Muscle layer of colon (tissue), 2 donors: ENCODE results near the gene BIRC2.
"Not testable (repeated sequence)": the region's sequence is repeated elsewhere in the genome, so short reads cannot be mapped to it uniquely, and the experiment has no call there.

ENCODE experiments used
- H3K27ac ChIP-seq: one replicate; pipeline ENCODE4 v1.7.0; 2013; ENCODE audit warnings: low read depth, mild to moderate bottlenecking, low read length, moderate library complexity
- H3K27me3 ChIP-seq, 2 donors: one replicate each; pipeline ENCODE4 v1.7.0; 2013; ENCODE audit warnings: low read length in 2 of 2, mild to moderate bottlenecking in 2 of 2; ENCODE audit not compliant: insufficient read depth in 2 of 2, control insufficient read depth in 1 of 2
- H3K36me3 ChIP-seq: one replicate; pipeline ENCODE4 v1.7.0; 2013; ENCODE audit warnings: mild to moderate bottlenecking, low read length; ENCODE audit not compliant: insufficient read depth
- H3K4me1 ChIP-seq: one replicate; pipeline ENCODE4 v1.7.0; 2013; ENCODE audit warnings: mild to moderate bottlenecking, low read length; ENCODE audit not compliant: insufficient read depth
- H3K4me3 ChIP-seq, 2 donors: one replicate each; pipeline ENCODE4 v1.7.0; 2013; ENCODE audit warnings: low read length in 2 of 2, low read depth in 1 of 2, mild to moderate bottlenecking in 1 of 2, moderate library complexity in 1 of 2
- H3K9ac ChIP-seq: one replicate; pipeline ENCODE4 v1.7.0; 2013; ENCODE audit warnings: low read length
- H3K9me3 ChIP-seq: one replicate; pipeline ENCODE4 v1.7.0; 2013; ENCODE audit warnings: mild to moderate bottlenecking, low read length
- donor health status: abdominal sarcoma.
- donor health status: Adenocarcinoma of cecum.

The BIRC2 gene

GRCh38 chr11:102346748-102347461 lies at the start of gene BIRC2:
TSS of gene BIRC2 (plus strand) at chr11:102347214. CDS start at chr11:102349855, 2,641 bp downstream.
- Histone ChIP-seq H3K4me1 (peaks cover 28% of the 10 kb centered on the region), H3K27ac (peak within 1 kb of the TSS; percentile 91), H3K9me3 (no peaks in the 10 kb centered on the region)

DNA sequence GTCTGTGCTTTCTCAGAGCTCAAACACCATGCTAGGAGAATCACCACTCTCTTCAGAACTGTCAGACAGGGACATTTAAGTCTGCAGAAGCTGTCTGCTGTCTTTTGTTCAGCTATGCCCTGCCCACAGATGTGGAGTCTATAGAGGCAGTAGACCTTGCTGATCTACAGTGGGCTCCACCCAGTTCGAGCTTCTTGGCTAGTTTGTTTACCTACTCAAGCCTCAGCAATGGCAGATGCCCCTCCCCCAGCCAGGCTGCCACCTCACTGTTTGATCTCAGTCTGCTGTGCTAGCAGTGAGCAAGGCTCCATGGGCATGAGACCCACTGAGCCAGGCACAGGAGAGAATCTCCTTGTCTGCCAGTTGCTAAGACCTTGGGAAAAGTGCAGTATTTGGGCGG lies 46.2 kb upstream of the BIRC2 start:
- H3K9me3 ChIP-seq, H3K4me3 ChIP-seq, H3K36me3 ChIP-seq, H3K27ac ChIP-seq, H3K27me3 ChIP-seq, H3K4me1 ChIP-seq, H3K9ac ChIP-seq: not testable (repeated sequence)

More at GRCh38 chr11:102346748-102347461, at the start of gene BIRC2:
- H3K27me3 ChIP-seq = no peaks in the 10 kb centered on the region
- H3K9ac ChIP-seq = peak within 1 kb of the TSS; percentile 80
- H3K36me3 ChIP-seq = no peaks in the 10 kb centered on the region
- H3K4me3 ChIP-seq = peak within 1 kb of the TSS; percentile 91

- no peak overlapping the region for H3K4me3 ChIP-seq
- H3K9me3 ChIP-seq = no peaks in the 10 kb centered on the region
- H3K27me3 ChIP-seq = no peaks in the 10 kb centered on the region
- no peaks in the 10 kb centered on the region for H3K36me3 ChIP-seq
- H3K27ac ChIP-seq = no peak overlapping the region
- no peak overlapping the region for H3K9ac ChIP-seq
- no peaks in the 10 kb centered on the region for H3K4me1 ChIP-seq
Observed at GRCh38 chr11:102302241-102302640, 44.8 kb upstream of the BIRC2 start.

DNA sequence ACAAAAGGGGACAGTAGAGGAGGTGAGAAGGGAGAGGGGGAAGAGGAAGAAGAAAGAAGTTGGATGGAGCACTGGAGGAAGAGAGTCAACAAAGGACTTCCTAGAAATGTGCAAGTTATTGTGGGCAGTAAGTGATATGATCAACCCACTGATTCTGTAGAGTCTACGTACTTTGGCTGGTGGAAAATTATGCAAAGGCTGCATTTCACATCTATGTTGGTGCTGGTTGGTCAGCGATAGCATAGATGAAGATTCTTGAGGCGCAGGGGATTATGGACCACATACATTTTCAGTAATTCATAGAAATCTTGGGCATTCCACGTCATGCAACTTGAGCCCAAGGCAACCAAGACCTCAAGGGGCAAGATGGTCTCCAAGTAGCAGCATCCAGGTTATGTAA lies 42.3 kb upstream of the BIRC2 start:
- H3K27ac ChIP-seq = no peak overlapping the region
- no peaks in the 10 kb centered on the region for H3K4me1 ChIP-seq
- H3K36me3 ChIP-seq = no peaks in the 10 kb centered on the region
- H3K4me3 ChIP-seq = no peak overlapping the region
- H3K9ac ChIP-seq = no peak overlapping the region
- no peaks in the 10 kb centered on the region for H3K9me3 ChIP-seq
- H3K27me3 ChIP-seq = no peaks in the 10 kb centered on the region

- Histone ChIP-seq H3K27me3 (no peaks in the 10 kb centered on the region), H3K27ac (no peak overlapping the region), H3K4me1 (no peaks in the 10 kb centered on the region), H3K4me3 (no peak overlapping the region), H3K9ac (no peak overlapping the region), H3K36me3 (no peaks in the 10 kb centered on the region), H3K9me3 (no peaks in the 10 kb centered on the region)
Observed at GRCh38 chr11:102305352-102306047, 41.5 kb upstream of the BIRC2 start.

DNA sequence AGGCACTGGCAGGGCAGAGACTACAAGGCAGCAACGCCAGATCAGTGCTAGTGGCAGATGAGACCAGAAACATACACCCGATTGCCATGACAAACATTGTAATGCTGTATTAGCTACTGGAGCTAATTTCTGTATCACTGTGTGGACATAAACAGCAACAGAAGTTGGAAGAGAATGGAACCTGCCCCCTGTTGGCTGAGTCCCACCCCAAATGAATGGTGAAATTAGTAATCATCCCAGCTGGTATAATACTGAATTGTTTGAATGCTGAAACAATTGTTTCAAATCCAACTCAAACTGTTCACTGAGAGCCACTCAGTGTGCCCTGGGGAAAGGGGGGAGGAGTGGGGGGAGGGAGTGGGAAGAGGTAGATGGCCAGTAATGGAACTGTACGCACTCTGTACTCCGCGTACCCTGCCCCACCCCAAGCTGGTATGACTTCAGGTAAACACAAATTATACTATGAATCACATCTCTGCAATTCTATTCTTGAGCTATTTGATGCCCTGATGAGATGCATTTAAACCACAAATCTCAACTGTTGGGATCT lies 40.9 kb upstream of the BIRC2 start:
- Histone ChIP-seq H3K9ac (no peak overlapping the region), H3K27me3 (no peaks in the 10 kb centered on the region), H3K4me1 (no peaks in the 10 kb centered on the region), H3K27ac (no peak overlapping the region), H3K4me3 (no peak overlapping the region), H3K36me3 (no peaks in the 10 kb centered on the region), H3K9me3 (no peaks in the 10 kb centered on the region)

- no peak overlapping the region for H3K27ac ChIP-seq
- no peaks in the 10 kb centered on the region for H3K36me3 ChIP-seq
- no peak overlapping the region for H3K4me3 ChIP-seq
- no peaks in the 10 kb centered on the region for H3K4me1 ChIP-seq
- H3K9ac ChIP-seq = no peak overlapping the region
- H3K27me3 ChIP-seq = no peaks in the 10 kb centered on the region
- no peaks in the 10 kb centered on the region for H3K9me3 ChIP-seq
Observed at GRCh38 chr11:102306817-102307726, 39.9 kb upstream of the BIRC2 start.

GRCh38 chr11:102307727-102308038 lies 39.3 kb upstream of the BIRC2 start:
- H3K4me1 ChIP-seq = no peaks in the 10 kb centered on the region
- H3K27ac ChIP-seq = no peak overlapping the region
- H3K36me3 ChIP-seq = no peaks in the 10 kb centered on the region
- H3K4me3 ChIP-seq = no peak overlapping the region
- H3K9me3 ChIP-seq = no peaks in the 10 kb centered on the region
- no peaks in the 10 kb centered on the region for H3K27me3 ChIP-seq
- H3K9ac ChIP-seq = no peak overlapping the region

DNA sequence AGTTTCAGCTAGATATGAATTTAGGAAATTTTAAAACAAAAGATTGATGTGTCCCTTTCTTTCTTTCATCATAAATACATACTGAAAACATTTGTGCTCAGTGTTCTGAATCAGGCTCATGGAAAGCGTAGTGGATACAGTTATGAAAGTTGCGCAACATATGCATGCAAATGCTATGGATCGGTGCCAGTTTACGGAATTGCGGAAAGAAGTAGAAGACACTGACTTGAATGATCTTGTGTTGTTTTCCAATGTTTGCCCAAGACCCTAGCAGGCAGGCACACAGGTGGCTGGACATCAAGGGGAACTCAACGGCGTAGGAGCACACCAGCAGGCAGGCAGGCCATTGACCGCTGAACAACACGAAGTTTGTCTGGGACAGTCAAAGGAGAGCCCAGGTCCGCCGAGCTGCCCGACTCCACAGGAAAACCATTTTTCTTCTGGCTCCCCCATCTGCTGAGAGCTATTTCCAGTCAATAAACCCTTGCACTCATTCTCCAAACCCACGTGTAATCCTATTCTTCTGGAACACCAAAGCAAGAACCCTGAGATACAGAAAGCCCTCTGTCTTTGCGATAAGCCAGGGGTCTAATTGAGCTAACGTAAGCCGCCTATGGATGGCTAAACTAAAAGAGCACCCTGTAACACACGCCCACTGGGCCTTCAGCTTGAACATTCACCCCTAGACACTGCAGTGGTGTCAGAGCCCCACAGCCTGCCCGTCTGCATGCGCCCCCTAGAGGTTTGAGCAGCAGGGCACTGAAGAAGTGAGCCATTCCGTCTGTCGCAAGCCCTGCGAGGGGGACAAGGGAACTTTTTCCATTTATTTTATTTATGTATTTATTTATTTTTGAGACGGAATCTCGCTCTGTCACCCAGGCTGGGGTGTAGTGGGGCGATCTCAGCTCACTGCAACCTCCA lies 37.1 kb upstream of the BIRC2 start:
- no peaks in the 10 kb centered on the region for H3K9me3 ChIP-seq
- peaks cover 11% of the 10 kb centered on the region for H3K4me1 ChIP-seq

GRCh38 chr11:102312667-102313066 lies 34.3 kb upstream of the BIRC2 start:
- no peaks in the 10 kb centered on the region for H3K36me3 ChIP-seq
- H3K9ac ChIP-seq = no peak overlapping the region
- no peaks in the 10 kb centered on the region for H3K27me3 ChIP-seq
- H3K9me3 ChIP-seq = no peaks in the 10 kb centered on the region
- no peak overlapping the region for H3K27ac ChIP-seq
- peaks cover 19% of the 10 kb centered on the region for H3K4me1 ChIP-seq
- peak overlapping the region in 1 of 2 donors; percentile 44 for H3K4me3 ChIP-seq

More for the DNA sequence above, 37.1 kb upstream of the BIRC2 start:
- Histone ChIP-seq H3K36me3 (no peaks in the 10 kb centered on the region), H3K27ac (no peak overlapping the region), H3K4me3 (no peak overlapping the region), H3K9ac (no peak overlapping the region), H3K27me3 (no peaks in the 10 kb centered on the region)
